Activated CD4-positive, CD25-positive, alpha-beta regulatory T cell treated with anti-CD3 and anti-CD28 coated beads, Interleukin-2, amount 50 U/mL, for 72 hours (primary cell): ENCODE results near the gene TRIB2.

Experiments
- DNase-seq: peaks from one replicate; pipeline ENCODE4 v3.0.0; 2021

Gene TRIB2

DNA sequence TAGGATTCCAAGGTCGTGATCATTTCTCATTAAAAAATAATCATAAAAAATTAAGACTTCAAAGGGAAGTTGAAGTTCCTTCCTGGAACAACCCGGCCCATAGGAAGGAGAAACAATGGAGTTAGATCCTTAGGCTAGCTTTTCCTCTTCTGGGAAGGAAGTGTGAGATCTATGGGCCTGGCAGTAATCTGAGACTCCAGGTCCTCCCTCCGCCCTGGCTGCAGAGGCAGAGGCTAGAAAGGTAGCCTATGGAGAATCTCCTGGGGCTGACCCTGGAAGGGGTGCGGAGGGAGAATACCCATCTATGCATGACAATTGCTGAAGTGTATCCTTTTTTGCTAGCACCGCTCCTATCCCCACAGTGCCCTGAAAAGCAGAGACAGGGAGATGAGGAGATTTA lies 37.9 kb downstream of the TRIB2 start:
- no peak for DNase-seq

DNA sequence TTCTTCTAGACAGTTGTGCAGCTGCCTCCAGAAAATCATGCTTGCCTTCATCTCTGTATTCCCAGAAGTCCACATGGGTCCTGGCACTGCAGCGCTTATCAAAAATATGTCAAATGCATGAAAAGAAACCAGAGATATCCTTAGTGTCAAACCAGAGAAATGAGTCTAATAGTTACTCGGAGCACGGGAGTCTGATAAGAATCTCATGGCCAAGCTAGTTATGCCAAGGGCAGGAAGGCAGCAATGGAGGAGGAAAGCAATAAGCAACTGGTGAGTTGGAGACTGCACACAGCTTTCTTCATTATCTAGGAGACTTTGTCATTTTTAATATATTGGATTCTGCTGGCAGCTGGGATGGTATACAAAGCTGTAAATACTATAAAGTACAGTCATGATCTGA lies 38.6 kb downstream of the TRIB2 start:
- no peak for DNase-seq

DNA sequence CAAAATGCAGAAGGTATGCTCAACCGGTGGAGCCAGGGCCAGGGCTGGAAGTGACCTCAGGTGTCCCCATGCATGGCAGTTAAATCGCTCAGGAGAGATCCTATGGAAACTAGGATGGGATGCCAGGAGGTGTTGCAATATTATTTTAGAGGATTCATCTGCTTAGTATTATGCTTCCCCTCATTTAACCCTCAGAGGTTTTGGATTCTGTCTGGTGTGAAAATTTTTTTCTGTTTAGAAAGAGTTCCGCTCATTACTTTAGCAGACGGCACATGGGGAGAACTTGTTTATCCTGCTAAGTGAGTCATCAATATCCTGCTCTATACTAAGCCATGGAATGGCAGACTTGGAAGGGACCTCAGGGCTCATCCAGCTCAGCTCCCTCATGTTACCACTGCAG lies 42.5 kb downstream of the TRIB2 start:
- no peak for DNase-seq

- no peak for DNase-seq
Measured at GRCh38 chr2:12761104-12761503, 44.4 kb downstream of the TRIB2 start.

GRCh38 chr2:12762337-12762736 lies 45.6 kb downstream of the TRIB2 start:
- DNase-seq: no peak

GRCh38 chr2:12762976-12763375 lies 46.2 kb downstream of the TRIB2 start:
- DNase-seq: no peak

DNA sequence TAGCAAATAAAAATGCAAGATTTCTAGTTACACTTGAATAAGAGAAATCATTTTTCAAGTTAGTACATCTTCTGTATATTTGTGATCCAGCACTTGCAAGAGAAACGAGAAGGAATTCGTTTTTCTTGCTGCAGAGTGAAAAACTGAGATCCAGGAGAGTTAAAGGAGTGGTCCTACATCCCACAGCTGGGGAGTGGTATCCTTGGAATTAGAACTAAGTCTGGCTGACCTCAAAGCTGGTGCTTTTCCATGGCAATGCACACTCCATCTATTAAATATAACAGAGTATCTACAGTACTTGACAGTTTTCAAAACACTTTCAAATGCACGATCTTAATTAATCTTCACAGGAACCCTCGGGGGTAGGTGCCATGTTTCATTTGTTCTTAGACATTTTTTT lies 46.8 kb downstream of the TRIB2 start:
- no peak for DNase-seq

- DNase-seq: no peak
Measured at GRCh38 chr2:12764075-12764730, 47.5 kb downstream of the TRIB2 start.

- no peak for DNase-seq
Measured at GRCh38 chr2:12764849-12765605, 48.3 kb downstream of the TRIB2 start.

- DNase-seq: no peak
Measured at GRCh38 chr2:12766421-12766879, 49.7 kb downstream of the TRIB2 start.

DNA sequence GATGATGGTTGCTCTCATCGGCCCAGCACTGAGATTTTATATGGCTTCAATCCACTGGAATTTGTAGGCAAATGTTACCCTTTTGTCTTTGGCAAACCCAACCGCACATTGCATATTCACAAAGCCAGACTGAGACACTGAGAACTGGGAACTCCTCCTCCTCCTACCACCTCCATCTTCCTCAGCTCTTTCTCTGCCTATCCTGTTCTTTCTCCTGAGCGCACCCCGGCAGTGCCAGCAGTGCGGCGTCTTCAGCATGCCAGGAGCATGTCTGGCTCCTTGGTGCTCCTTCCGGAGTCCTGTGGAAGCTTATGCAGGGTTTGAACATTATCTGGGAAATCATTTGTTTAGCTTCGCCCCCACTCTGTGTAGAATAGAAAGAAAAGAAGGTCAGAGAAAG lies 50.8 kb downstream of the TRIB2 start:
- DNase-seq: no peak

- no peak for DNase-seq
Measured at GRCh38 chr2:12767996-12768624, 51.4 kb downstream of the TRIB2 start.

DNA sequence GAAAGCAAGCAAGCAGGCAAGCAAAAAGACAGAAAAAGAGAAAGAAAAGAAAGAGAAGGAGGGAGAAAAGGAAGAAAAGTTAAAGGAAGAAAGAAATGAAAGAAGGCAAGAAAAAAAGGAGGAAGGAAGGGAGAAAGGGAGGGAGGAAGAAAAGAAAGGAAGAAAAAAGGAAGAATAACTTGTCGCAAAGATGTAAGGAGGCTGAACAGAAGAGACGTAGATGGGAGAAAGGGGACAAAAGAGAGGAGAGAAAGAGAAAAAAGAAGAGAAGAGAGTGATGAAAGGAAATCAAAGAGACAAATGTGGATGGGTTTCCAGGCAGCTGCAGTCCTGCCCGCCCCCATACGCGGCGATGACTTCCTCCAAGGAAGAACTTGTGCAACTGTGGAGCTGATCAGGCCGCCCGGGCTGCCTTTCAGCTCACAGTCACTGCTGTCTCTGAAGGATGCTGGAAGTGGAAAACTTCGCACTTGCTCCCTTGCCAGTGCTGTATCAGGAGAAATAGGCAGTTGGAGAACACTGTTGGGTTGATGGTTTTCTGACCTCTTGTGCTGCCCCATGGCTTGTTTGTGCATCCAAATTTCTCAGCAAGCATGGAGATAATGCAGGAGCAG lies 52.9 kb downstream of the TRIB2 start:
- no peak for DNase-seq

- no peak for DNase-seq
Measured at GRCh38 chr2:12770300-12770968, 53.7 kb downstream of the TRIB2 start.

DNA sequence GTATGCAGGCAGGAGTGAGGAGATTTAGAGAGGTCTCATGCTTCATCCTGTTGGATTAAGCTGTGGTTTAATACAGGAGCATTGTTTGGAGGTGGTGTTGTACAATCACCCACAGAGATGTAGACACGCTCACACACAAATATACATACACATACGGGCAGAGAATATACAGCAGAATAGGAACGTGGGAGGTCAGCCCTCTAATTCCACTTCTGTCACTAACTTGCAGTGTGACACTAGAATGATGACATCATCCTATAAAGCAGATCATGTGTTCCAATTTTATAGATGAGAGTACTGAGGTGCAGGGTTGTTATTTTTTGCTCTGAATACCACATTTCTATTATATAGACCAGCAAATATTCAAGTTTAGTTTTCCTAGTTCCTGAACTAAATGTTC lies 54.4 kb downstream of the TRIB2 start:
- DNase-seq: no peak

GRCh38 chr2:12773586-12774394 lies 57.1 kb downstream of the TRIB2 start:
- no peak for DNase-seq

DNA sequence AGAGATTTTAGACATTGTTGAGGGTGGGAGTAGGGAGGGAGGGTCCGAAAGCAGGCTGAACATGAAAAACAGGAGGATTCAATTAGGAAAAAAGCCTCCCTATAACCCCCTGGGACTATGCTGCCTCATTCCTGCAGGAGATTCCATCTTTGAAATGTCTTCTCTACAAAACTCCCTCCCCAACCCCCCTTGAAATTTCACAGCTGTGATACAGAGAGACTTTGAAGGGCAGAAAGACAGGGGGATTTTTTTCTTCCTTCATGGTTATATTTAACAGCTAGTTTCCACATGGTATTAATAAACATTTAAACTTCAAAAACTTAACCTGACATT lies 57.6 kb downstream of the TRIB2 start:
- no peak for DNase-seq

GRCh38 chr2:12776521-12776961 lies 59.8 kb downstream of the TRIB2 start:
- DNase-seq: no peak

DNA sequence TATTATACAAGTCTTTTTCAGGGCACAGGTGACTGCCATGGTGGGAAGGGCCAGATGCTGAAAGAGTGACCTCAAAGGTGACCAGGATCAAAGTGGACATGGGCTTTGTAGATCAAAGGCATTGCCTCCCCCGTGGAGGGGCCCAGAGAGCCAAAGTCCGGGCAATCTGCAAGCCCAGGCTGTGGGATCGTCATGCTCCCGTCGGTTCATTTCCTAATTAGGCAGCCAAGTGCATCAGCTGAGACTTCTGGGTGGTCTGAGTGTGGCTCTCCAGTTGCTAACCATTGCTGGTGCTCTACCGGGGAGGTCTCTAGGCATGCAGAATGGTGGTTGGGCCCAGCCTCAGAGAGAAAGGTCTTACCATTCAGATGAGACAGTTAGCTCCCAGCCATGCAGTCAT lies 61.6 kb downstream of the TRIB2 start:
- no peak for DNase-seq

GRCh38 chr2:12778811-12779579 lies 62.3 kb downstream of the TRIB2 start:
- DNase-seq: no peak

- no peak for DNase-seq
Measured at GRCh38 chr2:12781329-12781728, 64.6 kb downstream of the TRIB2 start.
